ENCODE data around the gene RFX2.
"Not testable (repeated sequence)": the region's sequence is repeated elsewhere in the genome, so short reads cannot be mapped to it uniquely, and the experiment has no call there.

Gene RFX2

GRCh38 chr19:6010107-6010506 lies 100.2 kb downstream of the RFX2 start:
- no peak for DNase-seq

GRCh38 chr19:6007866-6008265 lies 102.4 kb downstream of the RFX2 start:
- no peak for DNase-seq

- no peak for DNase-seq
Observed at GRCh38 chr19:6006896-6007295, 103.4 kb downstream of the RFX2 start.

GRCh38 chr19:6006070-6006446 lies 104.2 kb downstream of the RFX2 start:
- not testable (repeated sequence) for DNase-seq

GRCh38 chr19:6005321-6006069 lies 104.8 kb downstream of the RFX2 start:
- no peak for DNase-seq

GRCh38 chr19:6003976-6004375 lies 106.3 kb downstream of the RFX2 start:
- no peak for DNase-seq

GRCh38 chr19:6002591-6002990 lies 107.7 kb downstream of the RFX2 start:
- no peak for DNase-seq

GRCh38 chr19:6000228-6000847 lies 110.0 kb downstream of the RFX2 start:
- no peak for DNase-seq

- DNase-seq: no peak
Observed at GRCh38 chr19:5999693-6000092, 110.6 kb downstream of the RFX2 start.

- DNase-seq: no peak
Observed at GRCh38 chr19:5997371-5997770, 112.9 kb downstream of the RFX2 start.

GRCh38 chr19:5996623-5997320 lies 113.5 kb downstream of the RFX2 start:
- DNase-seq: no peak

- no peak for DNase-seq
Observed at GRCh38 chr19:5996102-5996501, 114.2 kb downstream of the RFX2 start.

GRCh38 chr19:5995606-5996005 lies 114.7 kb downstream of the RFX2 start:
- DNase-seq: no peak

GRCh38 chr19:5994405-5995165 lies 115.7 kb downstream of the RFX2 start:
- no peak for DNase-seq

- no peak for DNase-seq
Observed at GRCh38 chr19:5993648-5994358, 116.5 kb downstream of the RFX2 start.

- DNase-seq: no peak
Observed at GRCh38 chr19:5993201-5993600, 117.1 kb downstream of the RFX2 start.

- no peak for DNase-seq
Observed at GRCh38 chr19:5992756-5993155, 117.5 kb downstream of the RFX2 start.

GRCh38 chr19:5991244-5991838 lies 119.0 kb downstream of the RFX2 start:
- DNase-seq: no peak

- no peak for DNase-seq
Observed at GRCh38 chr19:5990289-5990797, 120.0 kb downstream of the RFX2 start.

GRCh38 chr19:5989388-5990074 lies 120.8 kb downstream of the RFX2 start:
- no peak for DNase-seq

Data from activated T-cell treated with anti-CD3 and anti-CD28 coated beads, Interleukin-2, amount 50 U/mL, for 48 hours (primary cell).